Thyroid gland (tissue), 4 donors: ENCODE measurements around the gene MRPL16. TPM values are rescaled to one million over a fixed set of nuclear protein-coding genes. Genes with fewer than 3 reads are reported as not detected.

Experiments
- DNase-seq, 2 donors: peaks; one replicate each; pipeline ENCODE4 v3.0.0-alpha.2; 2019
- H3K27ac ChIP-seq, 3 donors: fragments of 200-600 bp; sonication (generic); 1 replicate in 2 of 3; 2 replicates in 1 of 3; pipeline ENCODE4 v1.5.1; 2016 to 2019; ENCODE audit warnings: mild to moderate bottlenecking in 1 of 3, moderate library complexity in 1 of 3
- H3K27me3 ChIP-seq: fragments of 200-600 bp; sonication (generic); one replicate; pipeline ENCODE4 v1.5.1; 2019
- H3K36me3 ChIP-seq, 2 donors: fragments of 200-600 bp; sonication (generic); one replicate each; pipeline ENCODE4 v1.5.1; 2016 to 2019
- H3K4me1 ChIP-seq, 2 donors: fragments of 200-600 bp; sonication (generic); one replicate each; pipeline ENCODE4 v1.5.1; 2017 to 2019
- H3K4me3 ChIP-seq, 3 donors: fragments of 200-600 bp; sonication (generic); replicated peaks in 1 of 3; 1 replicate in 2 of 3; 2 replicates in 1 of 3; pipeline ENCODE4 v1.5.1; 2016; ENCODE audit warnings: mild to moderate bottlenecking in 1 of 3
- H3K9me3 ChIP-seq: fragments of 200-600 bp; sonication (generic); one replicate; pipeline ENCODE4 v1.5.1; 2017
- CTCF ChIP-seq, 6 experiments: fragments of 200-600 bp in 3 of 6; fragments of 450-650 bp in 3 of 6; sonication (generic) in 3 of 6; IDR thresholded peaks; one replicate each; pipeline ENCODE4 v1.5.1; 2016 to 2019; ENCODE audit warnings: antibody characterized with exemption in 6 of 6, mild to moderate bottlenecking in 2 of 6, inconsistent platforms in 1 of 6, moderate library complexity in 1 of 6
- POLR2A ChIP-seq, 2 donors: fragments of 450-650 bp; IDR thresholded peaks; one replicate each; pipeline ENCODE4 v1.6.1; 2017; ENCODE audit warnings: antibody characterized with exemption in 2 of 2, mild to moderate bottlenecking in 2 of 2, moderate library complexity in 1 of 2
- WGBS, 2 donors: methylation state at CpG; one replicate each; pipeline ENCODE4 v1.1.5; 2017; 5-methylcytosine and 5-hydroxymethylcytosine counted together
- intact Hi-C: fragments of 100-400 bp; cut with DNase I; formaldehyde crosslinking; loops from one replicate; pipeline ENCODE4 v1.15.1; 2023
- total RNA-seq, 4 donors: library from RNA; depleted of rRNA; stranded (reverse); fragments of >200 nt; gene quantifications; one replicate each; pipeline ENCODE4 v1.2.3, GENCODE V29; 2016

The MRPL16 gene
- total RNA-seq, 4 donors from 2014 or later, result 19.4 to 40.7 (median 25.4) TPM

GRCh38 chr11:59779487-59779886 lies 31.1 kb downstream of the MRPL16 start:
- H3K27me3 ChIP-seq, result no peaks in the 10 kb centered on the region
- no peak for TF ChIP-seq POLR2A (IDR thresholded peaks at IDR 0.05)
- no peak for TF ChIP-seq CTCF (IDR thresholded peaks at IDR 0.05)
- 71 to 80% methylated on average over 1 of the region's 1 CpG for WGBS, 2 donors
- peaks cover 0 to 10% of the 10 kb centered on the region in 2 donors for H3K4me1 ChIP-seq
- DNase-seq, result no peak
- no peaks in the 10 kb centered on the region for H3K9me3 ChIP-seq
- H3K27ac ChIP-seq, result no peak overlapping the region
- peaks cover 0 to 4% of the 10 kb centered on the region in 2 donors for H3K36me3 ChIP-seq
- no peak overlapping the region for H3K4me3 ChIP-seq
- intact Hi-C loops, result no loop called here

GRCh38 chr11:59778122-59778521 lies 32.5 kb downstream of the MRPL16 start:
- Histone ChIP-seq H3K4me1 (peaks cover 0 to 10% of the 10 kb centered on the region in 2 donors), H3K4me3 (no peak overlapping the region), H3K27ac (no peak overlapping the region), H3K36me3 (peaks cover 10 to 12% of the 10 kb centered on the region in 2 donors), H3K9me3 (no peaks in the 10 kb centered on the region), H3K27me3 (no peaks in the 10 kb centered on the region)
- no peak for TF ChIP-seq CTCF (IDR thresholded peaks at IDR 0.05)
- TF ChIP-seq POLR2A (IDR thresholded peaks at IDR 0.05), result no peak
- no peak for DNase-seq
- intact Hi-C loops, result no loop called here
- WGBS, 2 donors, result 86 to 100% methylated on average over 1 to 2 of the region's 2 CpGs

- no peak for DNase-seq
- intact Hi-C loops, result no loop called here
- no peak for TF ChIP-seq POLR2A (IDR thresholded peaks at IDR 0.05)
- TF ChIP-seq CTCF (IDR thresholded peaks at IDR 0.05), result no peak
- peak overlapping the region in 1 of 3 donors; percentile 32 for H3K27ac ChIP-seq
- H3K4me3 ChIP-seq, result no peak overlapping the region
- H3K4me1 ChIP-seq, result peaks cover 0 to 10% of the 10 kb centered on the region in 2 donors
- no peaks in the 10 kb centered on the region for H3K27me3 ChIP-seq
- H3K9me3 ChIP-seq, result no peaks in the 10 kb centered on the region
- H3K36me3 ChIP-seq, result peaks cover 10 to 12% of the 10 kb centered on the region in 2 donors
- 87 to 88% methylated on average over 5 of the region's 5 CpGs for WGBS, 2 donors
These were observed 33.5 kb downstream of the MRPL16 start for GRCh38 chr11:59777104-59777503.

- H3K27me3 ChIP-seq, result no peaks in the 10 kb centered on the region
- intact Hi-C loops, result no loop called here
- WGBS, 2 donors, result 83 to 86% methylated on average over 5 of the region's 5 CpGs
These were observed 34.1 kb downstream of the MRPL16 start for GRCh38 chr11:59776210-59777066.

More at GRCh38 chr11:59776210-59777066, 34.1 kb downstream of the MRPL16 start:
- no peak for TF ChIP-seq CTCF (IDR thresholded peaks at IDR 0.05)
- TF ChIP-seq POLR2A (IDR thresholded peaks at IDR 0.05), result no peak
- Histone ChIP-seq H3K9me3 (no peaks in the 10 kb centered on the region), H3K27ac (peak overlapping the region in 1 of 3 donors; percentile 32), H3K4me3 (no peak overlapping the region), H3K36me3 (peaks cover 10 to 12% of the 10 kb centered on the region in 2 donors), H3K4me1 (peaks cover 0 to 10% of the 10 kb centered on the region in 2 donors)
- no peak for DNase-seq
